Sigmoid colon (tissue), 7 donors: ENCODE results near the gene CCDC85A. TPM values are rescaled to one million over a fixed set of nuclear protein-coding genes. Genes with fewer than 3 reads are reported as not detected.
"Not testable (repeated sequence)": the region's sequence is repeated elsewhere in the genome, so short reads cannot be mapped to it uniquely, and the experiment has no call there.

Source experiments
- DNase-seq: peaks from one replicate; pipeline ENCODE4 v3.0.0-alpha.2; 2019
- H3K27ac ChIP-seq, 4 donors: fragments of 200-600 bp; sonication (generic); one replicate each; pipeline ENCODE4 v1.5.1; 2016 to 2019; ENCODE audit warnings: mild to moderate bottlenecking in 1 of 4
- H3K27me3 ChIP-seq, 3 donors: fragments of 200-600 bp; sonication (generic); one replicate each; pipeline ENCODE4 v1.5.1; 2019; ENCODE audit warnings: mild to moderate bottlenecking in 1 of 3
- H3K36me3 ChIP-seq, 4 donors: fragments of 200-600 bp; sonication (generic); one replicate each; pipeline ENCODE4 v1.5.1; 2016 to 2019
- H3K4me1 ChIP-seq, 4 donors: fragments of 200-600 bp; sonication (generic); one replicate each; pipeline ENCODE4 v1.5.1; 2017 to 2019
- H3K4me3 ChIP-seq, 4 donors: fragments of 200-600 bp; sonication (generic); one replicate each; pipeline ENCODE4 v1.5.1; 2017 to 2019; ENCODE audit warnings: mild to moderate bottlenecking in 2 of 4, moderate library complexity in 1 of 4
- H3K9me3 ChIP-seq, 4 donors: fragments of 200-600 bp in 3 of 4; sonication (generic) in 3 of 4; one replicate each; pipeline versions ENCODE4 v1.5.1 to v1.6.1; 2013 to 2019
- CTCF ChIP-seq, 4 experiments: fragments of 450-650 bp in 3 of 4; fragments of 200-600 bp in 1 of 4; IDR thresholded peaks; one replicate each; pipeline ENCODE4 v1.5.1; 2016 to 2019; ENCODE audit warnings: antibody characterized with exemption in 4 of 4, mild to moderate bottlenecking in 3 of 4, moderate library complexity in 2 of 4
- EP300 ChIP-seq, 4 donors: sonication (generic); formaldehyde crosslinking; IDR thresholded peaks; one replicate each; pipeline ENCODE4 v1.6.1; 2017; ENCODE audit warnings: antibody characterized with exemption in 4 of 4
- POLR2A ChIP-seq, 2 donors: fragments of 450-650 bp; IDR thresholded peaks; one replicate each; pipeline ENCODE4 v1.6.1; 2016; ENCODE audit warnings: antibody characterized with exemption in 2 of 2, mild to moderate bottlenecking in 2 of 2, moderate library complexity in 2 of 2
- POLR2AphosphoS5 ChIP-seq, 4 donors: sonication (generic); formaldehyde crosslinking; IDR thresholded peaks; one replicate each; pipeline ENCODE4 v1.6.1; 2017; ENCODE audit warnings: antibody characterized with exemption in 4 of 4
- WGBS, 2 donors: extraction: QIAGEN DNeasy Blood & Tissue Kit; methylation state at CpG; one replicate each; pipeline ENCODE4 v1.1.7; 2013; 5-methylcytosine and 5-hydroxymethylcytosine counted together
- intact Hi-C: fragments of 100-400 bp; cut with DNase I; formaldehyde crosslinking; loops from one replicate; pipeline ENCODE4 v1.15.1; 2023
- polyA plus RNA-seq, 3 donors: library from polyadenylated mRNA; stranded (reverse); fragments of 200-250 nt; gene quantifications; one replicate each; pipeline ENCODE4 v1.2.3, GENCODE V29; 2013
- total RNA-seq, 4 donors: library from RNA; depleted of rRNA; stranded (reverse); fragments of >200 nt; gene quantifications; one replicate each; pipeline ENCODE4 v1.1.0, GENCODE V29; 2016
- donor health status: healthy with polysubstance abuse.
- donor health status: Bipolar disorder and iron deficiency.
- donor health status: healthy.

The CCDC85A gene
- 1 to 10 TPM; 1.9 to 8.2 (median 3.5) TPM for total RNA-seq
- under 1 TPM in 1 of 3 donors, not detected in 2; 0.58 TPM for polyA plus RNA-seq

GRCh38 chr2:56183643-56184499 lies at the start of gene CCDC85A:
Gene CCDC85A (plus strand): TSS chr2:56183990. CDS start chr2:56184625, 635 bp downstream.
- intact Hi-C loops: loop anchor here (5.0 kb wide), 1 partner anchor 1333 kb away; no protein-coding TSS in a partner anchor
- Histone ChIP-seq H3K27me3 (peaks cover 10 to 79% (median 35%) of the 10 kb centered on the region in 3 donors), H3K27ac (peak within 1 kb of the TSS in 3 of 4 donors; percentile 17 to 49 (median 36))

GRCh38 chr2:56134861-56135260 lies 48.9 kb upstream of the CCDC85A start:
- TF ChIP-seq EP300 (IDR thresholded peaks at IDR 0.05): no peak
- no peak for TF ChIP-seq POLR2A (IDR thresholded peaks at IDR 0.05)
- TF ChIP-seq POLR2AphosphoS5 (IDR thresholded peaks at IDR 0.05): no peak
- TF ChIP-seq CTCF (IDR thresholded peaks at IDR 0.05): no peak
- no peak overlapping the region for H3K27ac ChIP-seq
- no peaks in the 10 kb centered on the region for H3K4me1 ChIP-seq
- intact Hi-C loops: loop anchor here (5.0 kb wide), 1 partner anchor 418 kb away; no protein-coding TSS in a partner anchor
- H3K4me3 ChIP-seq: no peak overlapping the region
- 50 to 77% methylated on average over 4 of the region's 4 CpGs for WGBS, 2 donors
- no peaks in the 10 kb centered on the region for H3K36me3 ChIP-seq
- no peaks in the 10 kb centered on the region for H3K27me3 ChIP-seq
- DNase-seq: no peak
- H3K9me3 ChIP-seq: no peaks in the 10 kb centered on the region

More at GRCh38 chr2:56183643-56184499, at the start of gene CCDC85A:
- H3K4me1 ChIP-seq: peaks cover 0 to 28% (median 20%) of the 10 kb centered on the region in 4 donors
- WGBS, 2 donors: 1 to 2% methylated on average over 86 of the region's 86 CpGs
- no peaks in the 10 kb centered on the region for H3K9me3 ChIP-seq
- H3K4me3 ChIP-seq: peak within 1 kb of the TSS; percentile 27 to 64 (median 55)
- TF ChIP-seq EP300 (IDR thresholded peaks at IDR 0.05) (no peak), CTCF (IDR thresholded peaks at IDR 0.05) (peak; percentile 40 to 91 (median 66)), POLR2A (IDR thresholded peaks at IDR 0.05) (no peak), POLR2AphosphoS5 (IDR thresholded peaks at IDR 0.05) (no peak)
- DNase-seq: peak; percentile 83
- no peaks in the 10 kb centered on the region for H3K36me3 ChIP-seq

GRCh38 chr2:56142497-56143061 lies 41.2 kb upstream of the CCDC85A start:
- 81 to 85% methylated on average over 15 of the region's 15 CpGs for WGBS, 2 donors
- DNase-seq, H3K27me3 ChIP-seq, H3K36me3 ChIP-seq, H3K4me1 ChIP-seq, intact Hi-C loops, H3K4me3 ChIP-seq, H3K27ac ChIP-seq, H3K9me3 ChIP-seq: not testable (repeated sequence)

- Histone ChIP-seq H3K27ac (no peak overlapping the region), H3K9me3 (no peaks in the 10 kb centered on the region), H3K36me3 (no peaks in the 10 kb centered on the region), H3K27me3 (no peaks in the 10 kb centered on the region), H3K4me1 (no peaks in the 10 kb centered on the region), H3K4me3 (no peak overlapping the region)
- DNase-seq: no peak
- 95 to 96% methylated on average over 2 of the region's 2 CpGs for WGBS, 2 donors
- intact Hi-C loops: no loop called here
- TF ChIP-seq POLR2AphosphoS5 (IDR thresholded peaks at IDR 0.05) (no peak), EP300 (IDR thresholded peaks at IDR 0.05) (no peak), POLR2A (IDR thresholded peaks at IDR 0.05) (no peak), CTCF (IDR thresholded peaks at IDR 0.05) (no peak)
These were observed 35.9 kb upstream of the CCDC85A start for GRCh38 chr2:56147907-56148306.

- DNase-seq: no peak
- intact Hi-C loops: no loop called here
These were observed 35.0 kb upstream of the CCDC85A start for GRCh38 chr2:56148825-56149224.

More at GRCh38 chr2:56148825-56149224, 35.0 kb upstream of the CCDC85A start:
- H3K4me3 ChIP-seq: no peak overlapping the region
- no peaks in the 10 kb centered on the region for H3K9me3 ChIP-seq
- H3K27me3 ChIP-seq: no peaks in the 10 kb centered on the region
- 70 to 74% methylated on average over 3 of the region's 3 CpGs for WGBS, 2 donors
- TF ChIP-seq POLR2AphosphoS5 (IDR thresholded peaks at IDR 0.05): no peak
- no peak for TF ChIP-seq CTCF (IDR thresholded peaks at IDR 0.05)
- TF ChIP-seq EP300 (IDR thresholded peaks at IDR 0.05): no peak
- TF ChIP-seq POLR2A (IDR thresholded peaks at IDR 0.05): no peak
- no peak overlapping the region for H3K27ac ChIP-seq
- H3K36me3 ChIP-seq: no peaks in the 10 kb centered on the region
- H3K4me1 ChIP-seq: no peaks in the 10 kb centered on the region
